NCI-H1105 (cell line): ENCODE results near the gene DDX17.
"Not testable (repeated sequence)": the region's sequence is repeated elsewhere in the genome, so short reads cannot be mapped to it uniquely, and the experiment has no call there.

ENCODE experiments used
- DNase-seq: peaks from one replicate; lab custom pipeline; 2025; lab: John Stamatoyannopoulos, UW

The DDX17 gene

DNA sequence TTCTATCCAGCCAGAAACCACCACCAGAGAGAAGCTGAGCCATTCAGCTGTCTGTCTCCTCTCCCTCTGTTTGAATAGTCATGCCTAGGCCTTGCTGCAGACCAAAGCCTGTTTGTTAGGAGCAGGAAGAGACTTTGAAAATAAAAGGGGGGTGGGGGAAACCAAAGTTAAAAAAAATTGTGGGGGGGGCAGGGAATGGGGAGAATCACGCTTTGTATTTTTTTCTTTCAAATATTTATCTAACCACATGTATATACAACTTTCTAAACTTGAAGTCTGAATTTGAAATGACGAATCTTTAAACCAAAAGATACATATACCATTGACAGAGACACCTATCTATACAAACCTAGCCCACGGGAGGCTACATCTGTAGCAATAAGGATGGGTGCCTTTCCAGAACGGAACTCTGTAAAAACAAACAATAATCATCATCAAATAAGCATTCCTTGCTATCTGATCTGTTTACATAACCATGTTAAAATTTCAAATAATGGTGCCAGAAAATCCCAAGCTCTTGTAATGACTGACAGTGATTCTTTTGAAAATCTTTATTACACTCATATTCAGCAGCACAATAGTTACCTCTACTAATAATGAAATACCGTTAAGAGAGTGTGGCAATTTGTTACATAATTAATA, 14.3 kb downstream of the DDX17 start:
- no peak for DNase-seq

DNA sequence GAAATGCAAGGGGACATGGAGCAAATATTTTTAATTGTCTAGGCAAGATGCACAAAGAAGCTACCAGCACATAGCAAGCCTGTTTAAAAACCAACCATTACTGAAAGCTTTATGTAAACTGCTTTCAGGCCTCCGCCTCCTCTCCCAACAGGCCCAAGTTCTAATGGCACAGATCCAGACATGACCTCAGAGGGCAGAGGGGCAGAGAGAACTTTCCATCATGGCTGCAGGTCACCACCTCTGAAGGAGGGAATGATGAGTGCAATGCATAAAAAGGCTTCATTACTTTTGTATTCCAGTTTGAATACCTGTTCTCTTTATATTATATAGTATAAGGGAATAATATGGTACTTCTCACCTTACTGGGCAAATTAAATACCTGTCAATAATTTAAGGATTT, 15.2 kb downstream of the DDX17 start:
- DNase-seq, result no peak

DNA sequence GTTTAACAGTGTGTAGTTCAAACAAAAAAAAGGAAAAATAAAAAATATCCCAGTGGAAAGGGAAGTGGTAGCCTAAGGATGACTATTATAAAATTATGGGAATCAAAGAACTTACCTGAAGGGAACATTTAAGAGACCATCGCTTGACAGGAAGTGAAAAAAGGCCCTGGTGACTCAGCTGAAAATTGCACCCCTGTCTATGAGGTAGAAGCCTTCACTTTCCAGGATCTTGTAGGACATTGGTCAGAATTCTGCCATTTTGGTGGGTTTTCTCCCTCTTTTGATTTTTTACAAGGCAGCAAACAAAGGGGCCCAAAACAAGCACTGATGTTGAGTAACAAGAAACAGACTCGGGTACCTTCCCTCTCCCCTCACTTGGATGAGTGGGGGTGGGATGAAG, 15.6 kb downstream of the DDX17 start:
- no peak for DNase-seq

DNA sequence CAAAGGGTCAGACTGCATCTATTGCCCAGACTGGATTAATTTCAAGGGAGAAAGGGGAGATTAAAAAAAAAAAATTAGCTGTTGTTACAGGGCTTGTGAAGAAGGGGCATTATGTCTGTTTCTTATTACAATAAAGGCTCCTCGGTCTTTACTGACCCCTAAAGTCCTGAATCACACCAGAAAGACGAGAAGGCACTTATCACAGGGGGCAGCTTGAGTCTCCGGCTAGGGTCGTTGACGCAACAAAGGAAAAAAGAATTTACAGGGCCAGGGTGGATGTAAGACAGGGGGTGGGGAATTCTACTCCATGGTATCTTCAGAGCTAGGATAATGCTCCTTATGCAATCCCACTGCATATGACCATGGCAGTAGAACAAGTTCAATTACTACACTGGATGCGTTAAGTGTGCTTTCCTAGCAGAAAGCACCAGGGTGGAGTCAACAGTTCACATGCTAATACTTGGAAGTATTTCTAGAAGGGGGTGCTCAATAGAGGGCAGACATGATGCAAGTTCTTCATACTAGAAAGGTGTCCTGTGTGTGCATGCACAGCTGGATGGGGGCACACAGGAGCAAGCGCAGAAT, 16.5 kb downstream of the DDX17 start:
- no peak for DNase-seq

DNA sequence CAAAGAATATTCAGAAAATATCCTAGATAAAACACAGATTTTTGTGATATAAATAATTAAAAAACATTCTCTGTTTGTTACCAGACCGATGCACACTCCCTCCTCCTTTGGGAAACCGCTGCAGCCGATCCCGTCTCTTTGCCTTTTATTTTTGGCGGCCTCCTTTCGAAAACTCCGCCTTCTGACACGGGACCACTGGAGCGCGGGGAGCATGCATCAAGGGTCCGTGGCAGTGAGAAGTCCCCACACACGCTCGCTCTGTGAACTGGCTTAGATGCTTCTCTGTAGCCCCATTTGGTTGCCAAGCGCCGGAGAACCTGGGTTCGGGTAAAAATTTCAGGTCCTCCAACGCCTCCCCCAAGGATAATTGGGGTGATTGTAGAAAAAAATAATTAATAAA, 17.0 kb downstream of the DDX17 start:
- no peak for DNase-seq

DNA sequence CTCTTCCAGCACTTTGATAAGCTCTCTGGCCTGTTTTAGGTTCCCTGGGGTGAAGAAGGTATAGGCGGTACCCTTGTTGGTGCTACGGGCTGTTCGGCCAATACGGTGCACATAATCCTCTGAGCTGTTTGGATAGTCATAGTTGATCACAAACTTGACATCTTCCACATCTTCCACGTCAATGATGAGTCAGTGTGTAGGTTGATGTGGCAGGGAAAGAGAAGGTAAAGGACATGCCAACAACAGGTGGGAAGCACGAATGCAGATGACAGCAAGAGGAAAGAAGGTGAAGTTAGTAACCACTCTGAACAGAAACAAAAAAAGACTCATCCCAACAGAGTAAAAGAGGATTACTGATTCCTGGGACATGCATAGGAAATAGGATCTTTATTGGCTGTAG, 18.2 kb downstream of the DDX17 start:
- no peak for DNase-seq

DNA sequence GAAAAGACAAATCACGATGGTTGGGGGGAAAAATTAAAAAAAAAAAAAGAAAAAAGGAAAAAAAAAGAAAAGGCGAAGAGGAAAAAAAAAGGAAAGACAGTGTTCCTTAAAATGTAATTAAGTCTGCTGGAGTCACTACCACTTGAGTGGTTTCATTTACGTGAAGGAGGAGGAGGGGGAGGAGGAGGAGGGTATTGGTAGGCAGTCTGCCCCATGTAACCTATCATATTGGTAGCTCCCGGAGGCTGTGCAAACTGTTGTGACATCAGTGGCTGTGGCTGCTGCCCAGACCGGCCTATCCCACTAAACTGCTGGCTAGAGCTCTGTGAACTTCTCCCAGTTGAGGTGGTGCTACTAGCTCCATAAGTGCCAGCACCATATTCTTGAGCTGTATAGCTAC, 20.3 kb downstream of the DDX17 start:
- DNase-seq, result no peak

DNA sequence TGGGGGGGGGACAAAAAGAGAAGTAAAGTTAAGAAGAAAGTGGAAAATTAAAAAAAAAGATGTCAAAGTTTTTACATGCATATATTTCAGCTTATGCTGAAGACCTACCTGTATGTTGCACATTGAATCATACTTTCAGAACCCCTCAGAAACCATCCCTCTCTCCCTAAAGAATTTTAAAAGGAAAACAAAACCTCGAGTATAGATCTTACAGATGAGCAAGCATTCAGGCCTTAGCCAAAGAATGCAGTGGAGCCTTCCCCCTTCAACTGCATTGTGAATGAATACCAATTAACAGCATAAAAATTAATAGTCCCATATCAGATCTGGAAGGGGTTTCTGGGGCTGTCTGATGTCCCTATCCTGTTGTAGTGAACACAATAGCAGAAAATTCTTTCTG, 21.9 kb downstream of the DDX17 start:
- DNase-seq, result no peak

DNA sequence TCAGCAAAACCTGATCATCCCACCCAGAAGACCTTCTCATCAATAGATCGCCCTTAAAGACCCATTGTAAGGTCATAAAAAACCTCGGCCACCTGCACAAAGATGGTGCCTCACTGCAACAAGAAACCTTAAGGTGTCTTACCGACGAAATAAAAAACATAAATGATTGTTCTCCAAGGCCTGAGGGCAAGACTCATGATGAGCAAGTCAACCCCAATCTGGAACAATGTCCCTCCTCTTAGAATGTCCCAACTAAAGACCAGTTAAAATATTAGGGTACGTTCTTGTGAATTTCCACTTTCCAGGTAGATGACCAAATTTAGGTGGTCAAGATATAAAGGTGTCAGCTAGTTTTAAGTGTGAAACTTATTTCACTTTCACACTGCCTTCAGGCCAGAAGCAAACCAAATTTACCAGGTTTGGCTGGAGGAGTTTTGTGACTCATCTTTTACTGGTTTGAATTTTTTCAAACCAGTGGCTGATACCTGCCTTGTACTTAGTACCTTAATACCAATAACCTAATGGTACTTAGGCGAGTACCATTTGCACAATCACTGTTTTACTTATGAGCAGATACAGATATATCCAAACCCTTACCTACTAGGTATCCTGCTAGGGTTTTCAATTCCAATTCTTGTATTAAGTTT, 23.3 kb downstream of the DDX17 start:
- no peak for DNase-seq

DNA sequence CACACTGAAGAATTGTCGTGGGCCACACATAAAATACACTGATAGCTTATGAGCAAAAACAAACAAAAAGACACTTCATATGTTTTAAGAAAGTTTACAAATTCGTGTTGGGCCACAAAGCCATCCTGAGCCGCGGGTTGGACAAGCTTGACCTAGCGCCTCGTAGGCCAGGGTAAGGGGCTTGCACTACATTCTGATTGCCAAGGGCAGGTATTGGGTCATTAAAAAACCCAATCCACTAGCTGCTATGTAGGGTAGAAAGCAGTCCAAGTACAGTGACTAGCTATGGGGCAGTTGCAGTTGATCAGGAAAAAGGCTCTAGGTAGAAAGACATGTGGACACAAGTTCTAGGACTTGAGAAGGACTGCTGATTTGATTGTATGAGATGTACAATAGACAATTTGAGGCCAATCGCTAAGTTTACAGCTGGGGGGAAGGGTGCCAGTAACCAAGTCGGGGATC, 24.2 kb downstream of the DDX17 start:
- no peak for DNase-seq

DNA sequence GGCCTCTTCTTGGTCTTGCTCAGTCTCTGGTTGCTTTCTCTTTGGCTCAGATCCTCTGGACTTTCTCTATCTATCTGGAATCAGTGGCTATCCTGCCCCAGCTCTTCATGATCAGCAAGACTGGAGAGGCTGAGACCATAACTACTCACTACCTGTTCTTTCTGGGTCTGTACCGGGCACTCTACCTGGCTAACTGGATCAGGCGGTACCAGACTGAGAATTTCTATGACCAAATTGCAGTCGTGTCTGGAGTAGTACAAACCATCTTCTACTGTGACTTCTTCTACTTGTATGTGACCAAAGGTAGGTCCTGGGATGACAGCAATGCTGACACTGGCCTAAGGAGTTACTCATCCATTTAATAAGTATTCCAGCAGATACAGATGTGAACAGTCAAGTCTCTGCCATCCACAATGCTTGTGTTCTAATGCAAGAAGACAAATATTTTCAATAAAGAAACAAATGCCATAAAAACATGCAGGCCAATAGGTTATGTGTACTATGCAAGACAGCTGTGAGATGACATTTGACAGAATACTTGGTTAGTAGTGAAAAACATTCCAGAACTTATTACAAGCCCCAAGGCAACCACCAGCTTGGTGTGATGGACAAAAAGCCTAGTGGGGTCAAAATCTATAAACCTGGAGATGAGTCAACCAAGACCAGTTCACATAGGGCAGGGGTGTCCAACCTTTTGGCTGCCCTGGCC, 24.8 kb downstream of the DDX17 start:
- DNase-seq, result no peak

DNA sequence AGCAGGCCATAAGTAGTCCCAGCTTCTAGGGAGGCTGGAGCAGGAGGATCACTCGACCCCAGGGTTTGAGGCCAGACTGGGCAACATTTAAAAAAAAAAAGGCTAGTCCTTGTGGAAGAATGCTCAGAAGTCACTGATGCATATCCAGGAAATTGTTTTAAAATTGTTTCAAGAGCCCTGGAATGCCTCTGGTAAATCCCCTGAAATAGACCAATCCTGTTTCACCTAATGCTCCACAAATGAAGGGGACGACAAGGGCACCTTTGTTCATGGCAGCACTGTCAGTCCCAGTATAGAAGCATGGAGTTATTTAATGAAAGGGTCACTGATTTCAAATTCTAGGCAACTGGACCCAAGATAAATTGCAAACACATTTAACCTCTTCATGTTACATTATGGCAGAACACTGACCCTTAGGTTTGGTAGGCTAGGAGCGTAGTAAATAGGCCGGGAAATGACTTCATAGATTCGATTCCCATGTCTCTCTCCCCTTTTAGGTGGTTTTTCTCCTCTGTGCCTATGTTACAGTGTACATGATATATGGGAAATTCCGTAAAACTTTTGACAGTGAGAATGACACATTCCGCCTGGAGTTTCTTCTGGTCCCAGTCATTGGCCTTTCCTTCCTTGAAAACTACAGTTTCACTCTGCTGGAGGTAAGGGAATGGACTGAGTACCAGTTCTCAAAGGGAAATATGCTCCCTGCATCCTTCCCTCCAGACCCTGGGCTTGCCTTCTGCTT, 26.8 kb downstream of the DDX17 start:
- DNase-seq, result no peak

DNA sequence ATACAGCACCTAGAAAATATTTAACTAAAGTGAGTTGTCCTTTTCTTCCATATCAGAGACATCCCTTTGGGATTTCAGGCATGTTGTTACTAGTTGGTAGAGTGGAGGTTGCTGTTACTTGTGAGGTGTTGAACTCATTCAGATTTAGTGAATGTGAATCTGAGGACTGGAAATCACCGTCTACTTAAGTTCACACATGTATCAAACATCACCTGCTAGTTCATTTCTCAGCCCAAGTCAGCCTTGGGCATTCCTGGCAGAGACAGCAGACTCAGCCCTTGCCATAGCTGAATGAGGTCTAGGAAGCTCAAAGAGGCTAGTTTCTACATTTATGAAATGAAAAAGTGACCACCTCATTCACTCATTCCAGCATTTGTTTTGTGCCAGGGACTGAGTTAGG, 28.5 kb downstream of the DDX17 start:
- no peak for DNase-seq

DNA sequence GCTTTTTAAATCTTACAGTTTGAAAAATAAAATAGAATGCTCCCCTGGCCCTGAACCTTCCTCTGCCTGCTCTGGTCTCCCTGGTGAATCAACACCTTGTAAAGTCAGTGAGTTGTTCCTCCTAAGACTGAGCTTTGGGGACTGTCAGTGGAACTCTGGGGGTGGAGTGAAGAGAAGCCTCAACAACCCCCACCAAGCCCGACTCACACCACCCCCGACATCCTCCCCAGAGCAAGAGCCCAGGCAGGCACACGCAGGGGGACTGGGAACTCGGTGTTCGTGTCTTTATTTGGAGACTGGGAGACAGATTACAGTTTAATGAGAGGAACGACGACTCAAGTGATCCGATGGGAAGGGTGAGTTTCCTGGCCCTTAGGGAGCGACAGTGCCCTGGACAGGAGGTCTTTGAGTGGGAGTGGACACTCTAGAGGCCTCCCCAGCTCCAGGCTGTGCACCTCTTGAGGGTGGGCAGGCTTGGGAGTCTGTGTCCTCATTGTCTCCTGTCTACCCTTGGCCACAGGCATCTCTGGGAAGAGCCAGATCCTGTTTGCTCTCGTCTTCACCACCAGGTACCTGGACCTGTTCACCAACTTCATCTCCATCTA, 32.0 kb downstream of the DDX17 start:
- DNase-seq, result no peak

DNA sequence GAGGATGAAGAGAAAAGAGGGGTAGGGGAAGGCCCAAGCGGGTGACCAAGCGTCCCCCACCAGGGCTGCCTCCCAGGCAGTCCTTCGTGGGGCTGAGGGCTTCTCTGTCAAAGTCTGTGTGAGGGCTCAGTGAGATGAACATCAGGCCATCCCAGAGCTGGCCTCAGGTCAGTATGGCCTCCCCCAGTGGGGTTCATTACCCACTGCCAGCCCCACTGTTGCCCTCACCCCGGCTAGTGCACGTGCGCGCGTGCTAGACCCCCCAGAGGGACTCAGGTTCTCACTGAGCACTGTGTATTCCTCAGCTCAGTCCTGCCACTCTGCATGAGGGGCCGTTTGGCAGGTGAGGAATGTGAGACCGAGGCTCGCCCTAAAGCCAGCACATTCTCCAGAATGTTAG, 34.9 kb downstream of the DDX17 start:
- DNase-seq, result no peak

DNA sequence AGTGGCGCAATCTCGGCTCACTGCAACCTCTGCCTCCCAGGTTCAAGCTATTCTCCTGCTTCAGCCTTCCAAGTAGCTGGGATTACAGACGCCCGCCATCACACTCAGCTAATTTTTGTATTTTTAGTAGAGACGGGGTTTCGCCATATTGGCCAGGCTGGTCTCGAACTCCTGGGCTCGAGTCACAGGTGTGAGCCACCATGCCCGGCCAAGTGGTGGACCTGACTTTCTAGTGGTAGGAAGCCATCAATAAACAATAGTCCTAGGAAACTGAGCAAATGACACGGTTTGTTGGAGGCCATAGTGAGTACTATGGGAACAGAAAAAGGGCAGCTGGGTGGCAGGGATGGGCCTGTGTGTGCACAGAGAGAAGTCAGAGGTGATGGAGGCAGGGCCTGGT, 35.9 kb downstream of the DDX17 start:
- not testable (repeated sequence) for DNase-seq

DNA sequence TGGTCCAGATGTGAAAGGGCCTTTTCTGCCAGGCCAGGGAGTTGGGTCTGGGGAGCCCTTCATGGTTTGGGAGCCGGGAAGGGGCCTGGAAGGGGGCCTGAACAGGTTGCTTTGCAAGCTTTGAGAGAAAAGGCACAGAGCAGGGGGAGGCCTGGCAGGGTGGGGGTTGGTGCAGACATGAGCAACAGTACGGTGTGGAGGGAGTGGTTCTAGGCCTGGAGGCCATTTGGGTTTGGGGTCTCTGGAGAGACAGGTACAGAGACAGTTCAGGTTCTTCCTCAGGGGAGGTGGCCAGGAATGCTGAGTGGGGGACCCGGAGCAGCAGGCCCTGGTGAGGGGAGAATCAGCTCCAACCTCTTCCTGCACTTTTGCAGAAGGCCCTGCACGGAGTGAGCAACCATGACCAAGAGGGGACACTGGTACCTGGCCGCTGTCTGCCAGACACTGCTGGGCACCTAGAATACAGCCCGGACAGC, 36.8 kb downstream of the DDX17 start:
- DNase-seq, result no peak

DNA sequence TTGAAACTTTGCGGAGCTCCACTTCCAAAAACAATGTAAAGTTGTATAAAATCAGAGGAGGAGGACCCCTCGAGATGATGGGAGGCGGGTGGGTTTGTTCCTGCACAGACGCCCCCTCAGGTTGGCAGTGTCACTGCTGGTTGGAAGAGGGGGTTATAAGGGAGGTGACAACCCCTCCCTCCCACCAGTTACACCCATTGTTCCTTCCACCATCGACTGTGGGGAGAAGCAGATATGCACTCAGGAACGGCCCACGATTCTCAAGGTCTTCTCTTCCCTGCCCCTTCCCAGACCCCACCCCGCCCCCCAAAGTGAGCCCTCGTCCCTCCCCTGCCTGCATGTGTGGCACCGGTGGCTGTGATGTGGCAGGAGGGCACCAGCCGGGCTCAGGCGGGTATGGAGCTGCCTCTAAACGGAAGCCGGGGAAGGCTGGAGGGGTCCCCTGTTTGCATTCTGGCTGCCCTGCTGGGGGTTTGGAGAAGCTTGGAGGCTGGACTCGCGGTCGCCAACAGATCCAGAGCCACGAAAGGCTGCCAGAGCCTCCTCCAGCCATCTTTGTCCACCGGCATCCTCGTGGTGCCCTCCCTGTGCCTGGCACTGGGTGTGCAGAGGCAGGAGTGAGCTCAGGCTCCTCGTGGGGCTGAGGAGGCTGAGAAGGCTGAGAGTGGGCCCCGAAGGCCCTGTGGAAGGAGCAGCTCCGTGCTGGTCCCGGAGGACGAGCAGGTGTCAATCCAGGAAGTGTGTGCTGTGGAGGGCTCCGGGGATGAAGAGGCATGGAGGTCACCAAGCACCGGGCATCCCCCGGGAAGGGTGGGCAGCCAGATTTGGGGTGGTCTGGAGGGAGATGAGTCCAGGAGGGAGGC, 37.4 kb downstream of the DDX17 start:
- no peak for DNase-seq

DNA sequence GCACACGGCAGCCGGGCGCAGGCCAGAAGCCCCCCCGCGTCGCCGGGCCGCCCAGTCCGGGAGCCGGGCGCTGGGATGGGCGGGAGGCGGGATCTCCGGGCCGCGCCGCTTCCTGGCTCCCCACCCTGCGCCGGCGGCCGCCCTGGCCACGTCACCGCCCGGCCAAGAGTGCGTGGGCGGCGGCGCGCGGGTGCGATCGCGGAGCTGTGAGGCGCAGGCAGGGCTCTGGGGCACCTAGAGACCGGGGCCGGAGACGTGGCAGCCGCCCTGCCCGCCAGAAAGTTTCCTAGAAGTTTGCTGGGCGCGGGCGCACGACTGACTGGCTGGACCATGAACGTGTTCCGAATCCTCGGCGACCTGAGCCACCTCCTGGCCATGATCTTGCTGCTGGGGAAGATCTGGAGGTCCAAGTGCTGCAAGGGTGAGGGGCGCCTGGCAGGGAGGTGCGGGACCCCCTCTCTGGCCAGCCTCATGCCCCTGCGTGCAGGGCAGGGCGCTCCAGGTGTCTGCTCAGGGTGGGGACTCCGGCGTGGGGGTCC, 38.1 kb downstream of the DDX17 start, which contains the start of gene KDELR3:
Gene KDELR3 (plus strand): TSS at position 193 of the 539 bp plus-strand sequence. CDS start 138 bp downstream, at position 331.
- no peak for DNase-seq

DNA sequence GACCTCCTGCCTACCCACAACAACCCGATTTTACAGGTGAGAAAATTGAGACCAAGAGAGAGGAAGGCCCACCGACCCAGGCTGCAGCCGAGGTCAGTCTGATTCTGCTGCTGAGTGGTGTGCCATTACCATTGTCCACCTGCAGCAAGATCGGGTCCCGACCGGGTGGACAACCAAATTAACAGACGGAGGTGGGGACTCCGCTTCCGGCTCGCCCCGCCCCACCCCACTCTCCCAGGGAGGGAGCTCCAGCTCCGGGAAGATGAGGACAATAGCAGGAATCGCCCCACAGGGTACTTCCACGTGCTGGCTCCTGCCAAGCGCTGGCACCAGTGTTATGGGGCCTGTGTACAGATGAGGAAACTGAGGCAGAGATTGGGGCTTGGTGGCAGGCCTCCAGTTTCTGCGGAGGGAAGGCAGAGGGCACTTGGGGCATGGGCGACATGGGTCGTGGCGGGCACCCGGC, 38.6 kb downstream of the DDX17 start:
- no peak for DNase-seq
